NCI-H1436 treated with DMSO at 0.1 percent for 48 hours (cell line): ENCODE measurements around the gene SYNM.
"Not testable (repeated sequence)": the region's sequence is repeated elsewhere in the genome, so short reads cannot be mapped to it uniquely, and the experiment has no call there.

Experiments
- DNase-seq: peaks from one replicate; lab custom pipeline; 2025; lab: John Stamatoyannopoulos, UW

The SYNM gene

GRCh38 chr15:99105514-99106341 is 848 bp downstream of the SYNM start:
- DNase-seq, result no peak

GRCh38 chr15:99106417-99107220 is 1.7 kb downstream of the SYNM start:
- DNase-seq, result no peak

GRCh38 chr15:99108993-99109392 is 4.1 kb downstream of the SYNM start:
- no peak for DNase-seq

- DNase-seq, result no peak
Observed at GRCh38 chr15:99109555-99110021, 4.7 kb downstream of the SYNM start.

GRCh38 chr15:99110093-99110492 is 5.2 kb downstream of the SYNM start:
- no peak for DNase-seq

- no peak for DNase-seq
Observed at GRCh38 chr15:99110581-99111320, 5.9 kb downstream of the SYNM start.

- not testable (repeated sequence) for DNase-seq
Observed at GRCh38 chr15:99111641-99112040, 6.8 kb downstream of the SYNM start.

- no peak for DNase-seq
Observed at GRCh38 chr15:99113547-99114271, 8.8 kb downstream of the SYNM start.

- no peak for DNase-seq
Observed at GRCh38 chr15:99114511-99115299, 9.8 kb downstream of the SYNM start.

GRCh38 chr15:99115300-99116215 is 10.7 kb downstream of the SYNM start:
- DNase-seq, result no peak

GRCh38 chr15:99117111-99117510 is 12.2 kb downstream of the SYNM start:
- DNase-seq, result no peak

GRCh38 chr15:99117563-99118257 is 12.8 kb downstream of the SYNM start:
- no peak for DNase-seq

GRCh38 chr15:99118258-99118632 is 13.4 kb downstream of the SYNM start:
- no peak for DNase-seq

- DNase-seq, result no peak
Observed at GRCh38 chr15:99118801-99119546, 14.1 kb downstream of the SYNM start.

- DNase-seq, result no peak
Observed at GRCh38 chr15:99120050-99120777, 15.3 kb downstream of the SYNM start.

GRCh38 chr15:99121207-99121606 is 16.3 kb downstream of the SYNM start:
- DNase-seq, result no peak

GRCh38 chr15:99121691-99122410 is 17.0 kb downstream of the SYNM start:
- no peak for DNase-seq
